ENCODE results near the gene CARD6. TPM values are rescaled to one million over a fixed set of nuclear protein-coding genes. Genes with fewer than 3 reads are reported as not detected.

Gene CARD6
- total and polyA plus RNA-seq, 10 of the 15 experiments (the other 5 are each of a cell fraction or from before 2014, with no cell fraction given) = 0.29 to 1.2 (median 0.62) TPM

- no peak for TF ChIP-seq ZNF592 (IDR thresholded peaks at IDR 0.05)
Measured at GRCh38 chr5:40801771-40802562, 39.2 kb upstream of the CARD6 start (continued).

- no peaks in the 10 kb centered on the region for H3K27me3 ChIP-seq (replicated peaks in 1 of 2; ENCODE audit: control insufficient read depth in 2 of 2, insufficient read depth in 2 of 2, low read length in 1 of 2)
- no peaks in the 10 kb centered on the region for H3K9me3 ChIP-seq (replicated peaks; ENCODE audit: control insufficient read depth, insufficient read depth, low read length)
- no peak overlapping the region for H3K4me3 ChIP-seq
- ChIA-PET POLR2A (no interaction called here), RAD21 (ENCODE audit: unreplicated experiment) (no interaction called here), CTCF (interaction anchor here (1.4 kb wide), 1 partner anchor 20 kb away, joined by 3 read pairs; no protein-coding TSS in a partner anchor), SMC1A (ENCODE audit: uncharacterized antibody, unreplicated experiment) (interaction anchor here (1.2 kb wide), 1 partner anchor 15 kb away, joined by 3 read pairs; no protein-coding TSS in a partner anchor)
- 100% methylated on average over 1 of the region's 1 CpG for WGBS (ENCODE audit: insufficient coverage, insufficient replicate concordance, low lambda C conversion rate, missing lambda C conversion rate)
- H2AFZ ChIP-seq (ENCODE audit: control insufficient read depth, low read depth, low read length) = no peak overlapping the region
- H3K79me2 ChIP-seq (ENCODE audit: control insufficient read depth, insufficient read depth, low read length) = no peaks in the 10 kb centered on the region
- no peaks in the 10 kb centered on the region for H3K4me1 ChIP-seq (ENCODE audit: control insufficient read depth, insufficient read depth, low read length)
- FAIRE-seq (no peak), DNase-seq (ENCODE audit: low read depth, low spot score) (no peak), ATAC-seq (no peak)
- H3K36me3 ChIP-seq (ENCODE audit: control insufficient read depth in 2 of 2, insufficient read depth in 2 of 2, low read length in 1 of 2) = no peaks in the 10 kb centered on the region
- in situ Hi-C loops (cut with MboI) = no loop called here
- H3K9ac ChIP-seq (ENCODE audit: control insufficient read depth, insufficient read depth, low read length) = no peak overlapping the region
- no peak overlapping the region for H3K4me2 ChIP-seq (ENCODE audit: control insufficient read depth, insufficient read depth)
- TF ChIP-seq HDGF (IDR thresholded peaks at IDR 0.05) = no peak
- no peak for TF ChIP-seq HDAC6 (IDR thresholded peaks at IDR 0.05; ENCODE audit: unreplicated experiment)
- TF ChIP-seq MEF2B (IDR thresholded peaks at IDR 0.05; ENCODE audit: partially characterized antibody, poor library complexity, severe bottlenecking) = no peak
- no peak overlapping the region for H3K27ac ChIP-seq (ENCODE audit: control insufficient read depth, insufficient read depth)
- BruUV-seq (replicated peaks) = no TSS peak
- intact Hi-C loops (cut with micrococcal nuclease; ENCODE audit: unreplicated experiment) = no loop called here
- no peaks in the 10 kb centered on the region for H4K20me1 ChIP-seq (ENCODE audit: control insufficient read depth, insufficient read depth)
Measured at GRCh38 chr5:40812125-40812524, 29.0 kb upstream of the CARD6 start.

Data from GM12878 (cell line).